NCI-H1105 treated with DMSO at 0.1 percent for 48 hours (cell line): Measurements from ENCODE around the gene NRG2.

Source experiments
- DNase-seq: peaks from one replicate; lab custom pipeline; 2025; lab: John Stamatoyannopoulos, UW

NRG2 gene

DNA sequence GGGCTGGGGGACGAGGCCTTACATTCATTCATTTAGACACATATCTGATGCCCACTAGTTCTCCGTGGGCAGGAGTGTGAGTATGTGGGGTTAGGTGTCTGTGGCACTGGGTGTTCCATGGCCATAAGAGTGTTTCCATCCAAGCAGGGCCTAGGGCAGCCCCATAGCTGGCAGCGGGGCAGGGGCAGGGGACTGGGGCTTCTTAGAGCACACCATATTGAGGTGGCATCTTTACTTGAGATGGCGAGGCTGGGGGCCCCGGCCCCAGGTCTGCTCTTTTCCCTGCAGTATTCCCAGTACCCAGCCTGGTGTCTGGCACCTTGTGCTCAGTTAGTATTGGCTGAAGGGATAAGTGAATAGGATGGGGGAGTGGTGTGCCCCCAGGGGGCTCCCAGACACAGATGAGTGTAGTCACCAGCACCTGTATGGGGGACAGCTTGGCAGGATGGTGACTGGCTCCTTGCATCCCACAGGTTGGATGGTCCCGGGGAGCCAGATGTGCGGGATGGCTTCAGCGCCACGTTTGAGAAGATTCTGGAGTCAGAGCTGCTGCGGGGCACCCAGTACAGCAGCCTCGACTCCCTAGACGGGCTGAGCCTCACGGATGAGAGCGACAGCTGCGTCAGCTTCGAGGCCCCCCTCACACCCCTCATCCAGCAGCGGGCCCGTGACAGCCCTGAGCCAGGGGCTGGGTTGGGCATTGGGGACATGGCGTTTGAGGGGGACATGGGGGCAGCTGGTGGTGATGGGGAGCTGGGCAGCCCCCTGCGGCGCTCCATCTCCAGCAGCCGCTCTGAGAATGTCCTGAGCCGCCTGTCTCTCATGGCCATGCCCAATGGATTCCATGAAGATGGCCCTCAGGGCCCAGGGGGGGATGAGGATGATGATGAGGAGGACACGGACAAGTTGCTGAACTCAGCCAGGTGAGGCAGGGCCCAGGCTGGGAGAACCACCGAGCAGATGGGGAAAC, 230.0 kb downstream of the NRG2 start:
- DNase-seq = no peak

DNA sequence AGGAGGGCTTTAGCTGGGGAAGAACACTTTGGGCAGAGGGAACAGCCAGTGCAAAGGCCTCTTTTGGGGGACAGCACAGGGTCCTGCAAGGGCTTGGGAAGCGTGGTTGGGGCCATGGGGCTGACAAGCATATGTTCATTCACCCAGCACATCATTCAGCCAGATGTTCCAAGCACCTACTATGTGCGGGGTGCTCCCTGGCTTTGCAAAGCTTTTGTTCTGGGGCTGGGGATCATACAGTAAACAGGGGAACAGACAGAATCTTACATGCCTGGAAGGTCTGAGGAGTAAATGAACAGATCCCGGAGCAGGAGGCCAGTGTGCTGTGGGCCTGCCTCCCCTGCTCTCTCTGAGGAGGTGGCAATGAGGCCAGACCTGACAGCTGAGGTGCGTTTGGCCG, 230.8 kb downstream of the NRG2 start:
- no peak for DNase-seq

DNA sequence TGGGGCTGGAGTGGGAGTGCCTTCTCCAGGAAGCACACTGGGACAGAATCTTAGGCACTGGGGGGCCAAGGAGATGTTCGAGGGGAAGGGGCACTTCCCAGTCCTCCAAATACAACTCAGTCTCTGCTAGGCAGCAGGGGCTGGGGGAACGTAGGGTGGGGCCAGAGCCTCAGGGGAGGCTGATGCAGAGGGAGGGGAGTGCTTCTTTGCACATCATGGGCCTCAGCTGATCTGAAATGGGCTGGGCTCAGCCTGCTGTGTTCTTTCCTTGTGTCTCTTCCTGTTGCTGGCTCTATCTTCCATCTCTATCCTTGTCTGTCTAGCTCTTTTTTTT, 231.9 kb downstream of the NRG2 start:
- DNase-seq = no peak

DNA sequence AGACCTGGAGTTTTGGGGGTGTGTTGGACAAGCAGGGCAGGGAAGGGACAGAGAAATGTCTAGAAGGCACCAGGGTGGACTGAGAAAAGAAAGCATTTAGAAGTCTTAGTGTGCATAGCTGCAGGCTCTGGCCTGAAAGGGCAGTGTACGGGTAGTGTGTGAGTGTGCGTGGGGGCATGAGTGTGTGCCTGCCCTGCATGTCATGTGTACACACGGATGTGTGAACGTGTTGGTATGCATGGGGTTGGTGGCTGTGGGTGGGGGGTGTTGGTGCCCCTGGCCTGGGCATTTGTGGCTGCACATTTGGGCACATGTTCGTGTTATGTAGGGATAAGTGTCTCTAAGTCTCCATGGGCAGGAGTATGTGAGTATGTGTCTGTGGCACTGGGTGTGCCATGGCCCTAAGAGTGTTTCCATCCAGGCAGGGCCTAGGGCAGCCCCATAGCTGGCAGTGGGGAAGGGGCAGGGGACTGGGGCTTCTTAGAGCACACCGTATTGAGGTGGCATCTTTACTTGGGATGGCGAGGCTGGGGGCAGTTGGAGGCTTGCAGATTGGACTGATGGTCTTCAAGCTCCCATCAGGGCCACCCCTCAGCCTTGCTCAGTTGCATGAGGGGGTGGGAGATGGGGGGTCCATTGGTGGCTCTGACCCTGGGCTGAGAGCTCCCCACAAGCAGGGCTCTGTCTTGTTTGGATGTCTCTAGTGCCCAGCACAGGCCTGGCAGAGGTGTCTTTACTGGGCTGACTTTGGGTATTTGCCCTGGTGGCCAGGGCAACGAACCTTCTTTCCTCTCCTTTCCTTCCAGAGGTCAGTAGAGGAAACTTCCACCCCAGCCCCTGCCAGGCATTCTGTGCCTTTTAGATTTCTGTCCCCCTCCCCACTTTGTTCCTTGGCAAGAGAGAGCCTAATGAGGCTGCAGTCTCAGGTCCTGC, 232.5 kb downstream of the NRG2 start:
- DNase-seq = no peak

DNA sequence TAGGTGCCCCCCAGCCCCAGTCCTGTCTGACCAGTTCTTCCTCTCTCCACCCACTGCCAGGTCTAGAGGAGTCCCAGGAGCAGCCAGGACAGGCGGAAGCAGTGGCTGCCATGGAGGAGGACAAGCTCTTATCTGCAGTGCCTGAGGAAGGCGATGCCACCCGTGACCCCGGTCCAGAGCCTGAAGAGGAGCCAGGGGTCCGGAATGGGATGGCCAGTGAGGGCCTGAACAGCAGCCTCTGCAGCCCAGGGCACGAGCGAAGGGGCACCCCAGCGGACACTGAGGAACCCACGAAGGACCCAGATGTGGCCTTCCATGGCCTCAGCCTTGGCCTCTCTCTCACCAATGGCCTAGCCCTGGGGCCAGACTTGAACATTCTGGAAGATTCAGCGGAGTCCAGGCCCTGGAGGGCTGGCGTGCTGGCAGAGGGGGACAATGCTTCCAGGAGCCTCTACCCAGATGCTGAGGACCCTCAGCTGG, 233.7 kb downstream of the NRG2 start:
- no peak for DNase-seq

DNA sequence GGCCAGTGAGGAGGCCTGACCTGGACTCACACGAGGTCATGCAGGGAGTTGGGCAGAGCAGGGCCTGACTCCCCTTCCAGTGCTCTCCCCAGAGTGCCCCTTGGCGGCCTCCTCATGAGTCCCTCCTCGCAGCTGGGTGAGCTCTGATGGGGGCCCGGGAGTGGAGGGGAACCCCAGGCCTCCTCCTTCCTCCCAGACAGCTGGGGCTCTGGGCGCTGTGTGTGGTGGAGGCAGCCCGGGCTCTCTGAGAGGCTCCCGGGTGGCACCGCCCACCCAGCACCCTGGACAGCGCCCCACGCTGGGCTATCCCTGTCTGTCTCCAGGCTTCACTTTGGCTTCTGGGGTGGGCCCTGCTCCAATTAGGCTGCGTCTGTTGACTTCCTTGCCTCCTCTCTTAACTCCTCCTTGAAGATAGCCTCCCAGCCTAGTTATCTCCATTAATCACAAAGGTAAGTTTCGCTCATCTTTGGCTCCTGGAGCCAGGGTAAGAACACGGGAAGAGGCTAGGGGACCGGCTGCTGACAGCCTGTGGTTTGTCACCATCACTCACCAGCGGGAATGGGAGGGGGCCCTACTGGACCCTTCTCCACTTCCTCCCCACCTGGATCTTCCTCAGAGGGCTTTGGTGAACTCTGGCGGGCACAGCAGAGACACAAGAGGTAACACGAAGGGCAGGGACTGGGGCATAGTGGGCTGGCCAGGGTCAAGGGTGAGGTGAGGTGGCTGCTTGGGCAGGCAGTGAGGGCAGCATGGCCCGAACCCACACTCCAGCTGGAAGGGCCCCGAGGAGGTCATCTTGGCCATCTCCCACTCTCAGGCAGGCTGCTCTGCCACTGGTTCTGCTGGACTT, 234.4 kb downstream of the NRG2 start:
- no peak for DNase-seq

DNA sequence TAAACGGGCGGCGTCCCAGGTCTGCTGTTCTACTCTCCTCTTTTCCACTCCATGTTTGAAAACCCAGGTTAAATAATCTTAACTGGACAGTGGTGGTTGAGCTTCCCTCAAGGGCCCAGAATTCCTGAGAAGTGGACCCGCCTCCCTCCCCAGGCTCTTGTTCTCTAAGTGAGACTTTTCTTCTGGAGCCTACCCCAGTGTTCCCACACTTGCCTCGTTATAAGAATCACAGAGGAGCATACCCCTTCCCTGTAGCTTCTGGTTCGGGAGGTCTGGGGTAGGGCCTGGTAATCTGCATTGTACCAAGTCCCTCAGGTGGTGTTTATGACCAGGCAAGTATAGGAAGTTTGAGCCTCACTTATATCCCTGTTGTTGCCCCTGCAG, 235.5 kb downstream of the NRG2 start:
- DNase-seq = no peak

DNA sequence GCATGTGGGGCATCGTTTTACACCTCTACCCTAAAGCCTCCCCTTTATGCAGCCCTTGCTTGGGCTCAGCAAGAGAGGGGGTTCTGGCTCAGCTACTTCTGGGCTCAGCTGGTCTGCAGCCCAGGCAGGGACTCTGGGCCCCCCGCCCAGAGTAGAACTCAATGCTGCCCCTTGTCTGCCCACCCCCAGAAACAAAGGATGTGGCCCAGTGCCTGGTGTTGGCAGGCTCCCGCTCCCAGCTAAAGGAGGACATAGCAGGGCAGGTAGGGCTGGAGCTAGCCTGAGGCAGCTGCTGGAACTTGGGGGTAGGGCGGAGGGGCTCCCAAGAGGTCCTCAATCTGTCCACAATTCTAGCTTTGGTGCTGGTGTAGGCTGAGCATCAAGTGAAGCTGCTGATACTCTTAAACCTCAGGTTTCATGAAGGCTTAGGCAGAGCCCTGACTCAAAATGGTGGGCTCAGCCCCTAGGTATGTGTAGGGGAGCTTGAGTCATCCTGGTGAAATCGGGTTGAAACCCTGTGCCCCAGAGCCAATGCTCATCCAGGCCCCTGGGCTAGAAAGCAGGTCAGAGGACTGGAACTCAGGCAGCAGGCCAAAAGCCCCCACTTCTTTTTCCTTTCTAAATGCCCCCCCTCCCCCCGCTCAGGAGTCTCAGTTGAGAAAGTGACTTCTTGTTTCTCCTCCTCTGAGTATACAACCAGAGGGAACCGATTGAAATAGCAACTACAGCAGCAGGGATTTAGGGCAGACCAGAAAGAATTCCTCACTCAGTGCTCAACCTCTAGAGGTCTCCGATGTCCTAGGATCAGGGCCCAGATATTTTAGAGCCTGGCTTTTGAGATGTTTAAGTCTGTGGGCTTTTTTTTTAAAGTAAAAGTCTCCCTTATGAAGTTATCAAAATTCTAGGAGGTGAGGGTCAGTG, 236.1 kb downstream of the NRG2 start:
- DNase-seq = no peak

DNA sequence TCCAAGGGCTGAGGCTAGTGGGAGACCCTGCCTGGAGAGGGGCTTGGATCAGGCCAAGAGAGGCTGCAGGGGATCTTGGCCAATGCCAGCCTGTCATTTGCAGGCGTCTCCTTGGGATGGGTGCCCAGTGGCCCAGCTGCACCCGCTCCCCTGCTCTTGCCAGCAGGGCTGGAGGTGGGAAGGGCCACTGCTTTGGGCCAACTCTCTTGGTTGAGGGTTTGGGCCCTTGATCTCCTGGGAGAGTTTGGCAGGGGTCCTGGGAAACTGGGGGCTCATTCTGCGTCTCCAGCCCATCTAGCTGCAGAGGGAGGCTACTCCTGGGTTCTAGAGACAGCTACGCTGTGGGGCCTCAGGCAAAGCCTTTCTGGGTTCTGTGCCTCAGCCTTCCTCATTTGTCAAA, 237.0 kb downstream of the NRG2 start:
- DNase-seq = no peak

DNA sequence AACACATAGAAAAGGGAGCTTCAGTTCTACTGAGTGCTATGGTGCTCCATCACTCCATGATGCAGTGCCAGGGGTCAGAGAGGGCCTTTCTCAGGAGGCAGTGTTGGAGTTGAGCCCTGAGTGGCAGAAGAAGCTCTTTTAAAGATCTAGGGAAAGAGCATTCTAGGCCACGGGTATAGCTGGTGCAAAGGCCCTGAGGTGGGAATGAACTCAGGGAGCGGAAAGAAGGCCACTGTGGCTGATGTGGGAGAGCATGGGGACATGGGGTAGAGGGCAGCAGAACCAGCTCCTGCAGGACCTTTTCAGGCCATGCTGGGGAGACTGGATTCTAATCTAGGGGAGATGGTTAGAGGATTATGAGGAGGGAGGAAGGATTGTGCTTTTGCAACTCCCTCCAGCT, 237.6 kb downstream of the NRG2 start:
- DNase-seq = no peak

DNA sequence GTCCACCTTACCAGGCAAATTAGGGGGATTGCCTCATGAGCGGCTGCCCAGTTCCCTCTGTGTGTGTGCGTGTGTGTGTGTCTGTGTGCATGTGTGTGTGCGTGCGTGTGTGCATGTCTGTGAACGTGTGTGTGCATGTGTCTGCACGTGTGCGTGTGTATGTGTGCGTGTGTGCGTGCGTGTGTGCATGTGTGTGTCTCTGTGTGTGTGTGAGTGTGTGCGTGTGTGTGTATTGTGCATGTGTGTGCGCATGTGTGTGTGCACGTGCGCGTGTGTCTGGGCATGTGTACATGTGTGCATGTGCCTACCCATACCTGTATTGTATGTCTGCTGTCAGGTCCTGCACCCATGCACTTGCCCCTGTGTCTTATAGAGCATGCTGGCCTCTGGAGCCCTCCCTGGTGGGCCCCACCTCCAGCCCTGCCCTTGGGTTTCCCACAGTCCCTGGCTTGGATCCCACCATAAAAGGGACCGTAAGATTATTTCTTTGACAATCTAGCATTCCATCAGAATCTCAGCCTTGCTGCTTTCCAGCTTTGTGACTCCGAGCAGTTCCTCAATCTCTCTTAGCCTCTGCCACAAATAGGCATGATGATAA, 238.2 kb downstream of the NRG2 start:
- no peak for DNase-seq

DNA sequence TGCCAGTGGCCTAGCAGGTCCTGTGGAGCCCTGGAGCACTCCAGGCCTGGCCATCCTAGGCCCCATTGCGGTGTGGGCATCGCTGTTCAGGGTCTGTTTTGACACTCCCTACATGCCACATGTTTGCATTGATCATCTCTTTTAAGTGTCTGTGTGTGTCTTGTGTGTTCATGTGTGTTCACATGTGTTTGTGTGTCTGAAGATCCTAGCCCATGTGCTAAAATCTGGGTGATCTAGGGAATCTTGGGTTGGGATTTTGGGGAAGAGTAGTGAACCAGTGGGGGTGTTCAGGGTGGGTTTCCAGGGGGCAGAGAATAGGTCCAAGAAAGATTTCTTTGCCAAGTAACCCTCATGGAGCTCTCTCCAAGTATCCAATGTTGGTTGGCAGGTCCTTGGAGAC, 239.1 kb downstream of the NRG2 start:
- no peak for DNase-seq

DNA sequence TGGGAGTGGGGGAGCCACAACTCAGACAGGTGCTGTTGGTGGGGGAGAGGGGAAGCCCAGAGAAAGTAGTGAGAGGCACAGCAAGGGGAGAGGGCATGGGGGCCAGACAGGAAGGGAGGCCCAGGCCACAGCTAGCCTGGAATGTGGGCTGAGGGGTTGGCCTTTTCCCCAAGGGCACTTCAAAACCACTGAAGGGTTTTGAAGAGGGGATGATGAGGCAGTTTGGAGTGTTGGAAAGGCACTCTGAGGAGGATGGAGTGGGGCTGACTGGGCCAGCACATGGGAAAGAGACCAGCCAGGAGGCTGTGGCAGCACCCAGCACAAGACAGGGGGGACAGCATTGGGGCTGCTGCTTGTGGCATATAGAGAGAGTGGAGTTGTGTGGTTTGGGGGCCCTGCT, 243.7 kb downstream of the NRG2 start:
- DNase-seq = no peak

DNA sequence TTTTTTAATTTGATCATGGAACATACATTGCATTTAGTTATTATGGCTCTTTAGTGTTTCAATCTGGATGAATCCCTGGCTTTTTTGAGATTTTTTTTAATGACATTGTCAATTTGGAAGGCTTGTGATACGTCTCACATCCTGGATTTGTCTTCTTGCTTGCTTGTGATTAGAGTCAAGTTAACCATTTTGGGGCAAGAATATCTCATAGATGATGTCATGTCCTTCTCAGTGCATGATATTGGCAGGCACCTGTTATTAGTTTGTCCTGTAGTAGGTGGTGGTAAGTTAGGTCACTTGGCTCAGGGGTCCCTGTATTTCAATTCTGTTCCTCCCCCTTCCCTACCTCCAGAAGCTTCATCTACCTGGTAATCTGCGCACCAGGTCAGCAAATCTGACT, 244.2 kb downstream of the NRG2 start:
- DNase-seq = no peak

DNA sequence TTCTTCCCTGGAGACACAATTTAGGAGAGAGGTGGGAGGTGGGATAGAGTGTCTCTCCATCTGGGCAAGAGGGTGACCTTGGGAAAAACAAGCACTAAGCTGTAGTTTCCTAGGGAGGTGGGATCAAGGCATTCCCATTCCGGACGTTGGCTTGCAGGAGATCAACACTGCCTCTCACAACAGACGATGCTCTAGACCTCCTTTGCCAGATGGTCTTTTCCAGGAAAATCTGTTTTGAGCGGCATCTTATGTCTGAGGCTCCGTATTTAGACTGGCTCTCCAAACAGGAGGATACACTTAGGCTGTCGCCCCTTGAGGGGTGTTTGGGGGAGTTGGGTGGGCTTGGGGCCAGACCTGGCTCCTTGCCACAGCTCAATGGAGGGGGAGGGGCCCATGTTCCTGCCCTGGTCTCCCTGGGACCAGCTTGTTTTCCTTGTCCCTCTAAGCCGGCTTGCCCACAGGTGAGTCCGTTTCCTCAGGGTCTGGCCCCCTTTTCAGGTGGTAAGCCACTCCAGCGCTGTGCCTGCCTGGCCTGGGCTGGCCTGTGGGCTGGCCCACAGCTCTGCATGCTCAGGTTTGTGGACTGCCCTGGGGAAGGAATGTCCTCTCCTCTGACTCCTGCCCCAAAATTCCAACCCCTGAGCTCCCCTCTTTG, 245.1 kb downstream of the NRG2 start:
- no peak for DNase-seq

DNA sequence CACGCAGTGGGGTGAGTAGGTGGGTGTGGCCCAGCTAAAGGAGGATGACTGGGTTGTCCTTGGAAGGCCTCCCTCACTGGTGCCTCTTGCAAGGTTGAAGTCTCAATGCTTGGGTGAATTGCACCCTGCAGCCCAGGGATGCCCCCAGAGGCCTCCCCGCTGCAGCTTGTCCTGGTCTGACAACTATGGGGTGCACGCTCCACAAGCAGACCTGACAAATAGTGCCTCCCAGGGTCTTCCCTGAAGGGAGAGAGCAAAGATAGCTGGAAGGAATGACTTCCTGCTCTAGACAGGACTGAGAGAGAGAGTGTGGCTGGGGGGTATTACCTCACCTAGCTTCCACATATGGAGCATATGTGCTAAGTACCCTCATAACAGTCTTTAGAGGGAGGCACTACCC, 245.8 kb downstream of the NRG2 start:
- DNase-seq = no peak
